GM20000 (cell line): ENCODE data around the gene TMEM80.

Experiments used
- DNase-seq: peaks from one replicate; pipeline ENCODE4 v3.0.0; 2012; ENCODE audit warnings: low spot score
- CTCF ChIP-seq: IDR thresholded peaks from 2 replicates; pipeline ENCODE4 v1.5.1; 2012; ENCODE audit warnings: mild to moderate bottlenecking, control low read depth; ENCODE audit errors: extremely low read depth, missing control alignments

Gene TMEM80

GRCh38 chr11:721247-721740, 25.7 kb downstream of the TMEM80 start:
- DNase-seq = peak; percentile 44
- no peak for TF ChIP-seq CTCF

- DNase-seq = peak; percentile 80
- no peak for TF ChIP-seq CTCF
These were observed 26.2 kb downstream of the TMEM80 start for GRCh38 chr11:721741-722345.

GRCh38 chr11:722346-722811, 26.8 kb downstream of the TMEM80 start:
- no peak for DNase-seq

GRCh38 chr11:723120-723883, 27.7 kb downstream of the TMEM80 start:
- peak; percentile 49 for TF ChIP-seq CTCF

More at GRCh38 chr11:722346-722811, 26.8 kb downstream of the TMEM80 start:
- no peak for TF ChIP-seq CTCF

GRCh38 chr11:724049-724777, 28.6 kb downstream of the TMEM80 start:
- TF ChIP-seq CTCF = no peak
- DNase-seq = peak; percentile 46

More at GRCh38 chr11:723120-723883, 27.7 kb downstream of the TMEM80 start:
- peak; percentile 85 for DNase-seq

GRCh38 chr11:724778-725386, 29.3 kb downstream of the TMEM80 start:
- no peak for TF ChIP-seq CTCF

More at GRCh38 chr11:724778-725386, 29.3 kb downstream of the TMEM80 start:
- DNase-seq = peak; percentile 26
